ENCODE results near the gene DPH2. TPM values are rescaled to one million over a fixed set of nuclear protein-coding genes. Genes with fewer than 3 reads are reported as not detected.

The DPH2 gene
- total and polyA plus RNA-seq, 2 of the 8 experiments (the other 6 are each of a cell fraction or from before 2014, with no cell fraction given), result 64.9 to 92.1 TPM

- TF ChIP-seq E2F6 (IDR thresholded peaks at IDR 0.05) (no peak), EGR1 (IDR thresholded peaks at IDR 0.05; ENCODE audit: borderline replicate concordance, low read depth, low read length) (no peak), GABPA (IDR thresholded peaks at IDR 0.05; ENCODE audit: borderline replicate concordance, insufficient read depth, low read length) (no peak), TEAD4 (IDR thresholded peaks at IDR 0.05; ENCODE audit: low read depth, low read length) (no peak), SIN3A (conservative IDR thresholded peaks at IDR 0.05 in 1 of 2, IDR thresholded peaks at IDR 0.05 in 1 of 2; ENCODE audit: low read depth in 1 of 2, low read length in 2 of 2) (no peak), RNF2 (IDR thresholded peaks at IDR 0.05; ENCODE audit: borderline replicate concordance, low read depth, low read length, missing control alignments, poor library complexity, severe bottlenecking) (no peak), SP4 (IDR thresholded peaks at IDR 0.05; ENCODE audit: low read length) (no peak)
Measured at GRCh38 chr1:43982241-43982640, 12.4 kb downstream of the DPH2 start (continued).

Data from H1 (cell line).